Measurements from ENCODE around the gene TCEAL1.
"Not testable (repeated sequence)": the region's sequence is repeated elsewhere in the genome, so short reads cannot be mapped to it uniquely, and the experiment has no call there.

Gene TCEAL1

DNA sequence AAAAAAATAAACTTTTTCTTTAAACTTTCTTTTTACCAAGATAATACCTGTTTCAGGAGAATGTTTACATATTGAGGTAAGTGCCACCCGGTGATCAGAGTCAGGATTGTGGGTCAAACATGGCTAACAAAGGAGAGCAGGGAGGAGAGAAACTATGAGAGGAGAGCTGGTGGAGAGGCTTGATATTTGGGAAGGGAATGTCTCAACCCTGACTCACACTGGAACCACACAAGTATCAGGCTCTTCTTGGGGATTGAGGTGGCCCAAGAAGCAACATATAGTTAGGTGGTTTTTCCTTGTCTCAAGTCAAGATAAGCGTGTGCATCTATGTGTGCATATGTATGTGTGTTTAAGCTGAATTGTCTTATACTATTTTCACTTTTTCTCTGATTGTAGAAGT lies 6.7 kb downstream of the TCEAL1 start:
- ATAC-seq = no peak

DNA sequence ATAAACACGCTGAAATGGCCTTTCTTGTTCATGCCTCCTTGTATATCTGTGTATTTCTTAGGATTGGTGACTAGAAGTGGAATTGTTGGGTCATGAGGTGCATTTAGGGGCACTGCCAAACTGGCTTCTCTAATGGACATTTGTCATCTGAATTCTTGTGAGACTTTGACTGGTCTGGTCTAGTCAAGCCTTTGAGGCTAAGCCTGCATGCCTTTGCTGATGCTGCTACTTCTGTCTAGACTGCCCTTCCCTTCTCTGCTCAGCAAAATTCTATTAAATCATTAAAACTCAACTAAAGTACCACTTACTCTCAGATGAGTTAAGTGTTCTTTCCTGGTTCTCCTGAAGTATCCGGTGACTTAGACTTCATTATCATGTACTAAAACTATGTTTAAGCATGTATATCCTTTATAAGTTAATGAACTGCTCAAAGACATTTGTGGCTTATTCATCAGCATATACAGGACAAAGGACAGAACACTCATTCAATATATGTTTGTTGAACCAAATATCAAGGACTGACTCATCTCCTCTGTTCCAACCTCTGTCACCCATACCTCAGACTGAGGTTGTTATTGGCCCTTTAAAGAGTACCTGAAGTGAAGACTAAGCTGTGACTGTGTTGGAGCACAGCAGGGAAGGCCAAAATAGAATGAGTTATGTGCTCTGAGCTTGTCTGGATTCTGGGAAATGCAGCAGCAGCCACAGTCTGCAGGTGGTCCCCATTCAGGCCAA lies 9.0 kb downstream of the TCEAL1 start:
- ATAC-seq = peak in 1 of 2 donors; percentile 62

DNA sequence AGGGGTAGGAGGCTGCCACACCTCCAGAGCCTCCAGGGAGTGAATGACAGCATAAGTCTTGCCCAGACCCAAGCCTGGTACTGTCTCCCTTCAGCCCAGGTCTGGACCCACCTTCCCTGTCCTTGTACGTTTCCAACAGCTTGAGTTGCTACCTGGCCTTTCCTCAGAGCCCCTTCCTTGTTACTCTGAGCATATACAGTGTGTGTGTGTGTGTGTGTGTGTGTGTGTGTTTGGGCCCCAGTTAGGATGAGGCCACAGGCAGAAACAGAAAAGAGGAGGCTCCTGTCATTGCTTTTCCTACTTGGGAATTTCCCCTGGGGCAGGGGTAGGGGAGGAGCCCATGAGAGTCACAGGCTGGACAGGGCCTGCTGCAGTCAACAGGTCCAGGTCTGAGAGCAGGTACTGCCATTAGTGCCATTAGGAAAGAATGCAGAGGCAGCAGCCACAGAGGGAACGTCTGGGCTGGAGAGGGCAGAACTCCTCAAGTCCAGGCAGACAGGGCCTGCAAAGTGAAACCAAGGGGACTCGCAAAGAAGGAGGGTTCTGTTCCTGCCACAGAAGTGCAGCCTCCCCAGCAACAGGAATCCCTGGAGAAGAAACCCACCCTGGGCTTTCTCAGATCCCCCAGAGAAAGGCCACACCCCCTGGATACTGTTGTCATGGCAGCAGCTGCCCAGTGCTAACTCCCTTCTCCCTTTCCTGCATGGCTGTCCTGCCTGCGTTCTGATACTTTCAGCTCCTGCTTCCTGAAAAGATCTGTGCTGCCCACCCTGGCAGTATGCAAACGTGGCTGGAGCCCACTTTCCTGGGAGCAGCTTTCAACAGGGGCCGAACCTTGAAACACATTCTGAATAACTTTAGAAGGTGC lies 9.9 kb downstream of the TCEAL1 start:
- not testable (repeated sequence) for ATAC-seq

DNA sequence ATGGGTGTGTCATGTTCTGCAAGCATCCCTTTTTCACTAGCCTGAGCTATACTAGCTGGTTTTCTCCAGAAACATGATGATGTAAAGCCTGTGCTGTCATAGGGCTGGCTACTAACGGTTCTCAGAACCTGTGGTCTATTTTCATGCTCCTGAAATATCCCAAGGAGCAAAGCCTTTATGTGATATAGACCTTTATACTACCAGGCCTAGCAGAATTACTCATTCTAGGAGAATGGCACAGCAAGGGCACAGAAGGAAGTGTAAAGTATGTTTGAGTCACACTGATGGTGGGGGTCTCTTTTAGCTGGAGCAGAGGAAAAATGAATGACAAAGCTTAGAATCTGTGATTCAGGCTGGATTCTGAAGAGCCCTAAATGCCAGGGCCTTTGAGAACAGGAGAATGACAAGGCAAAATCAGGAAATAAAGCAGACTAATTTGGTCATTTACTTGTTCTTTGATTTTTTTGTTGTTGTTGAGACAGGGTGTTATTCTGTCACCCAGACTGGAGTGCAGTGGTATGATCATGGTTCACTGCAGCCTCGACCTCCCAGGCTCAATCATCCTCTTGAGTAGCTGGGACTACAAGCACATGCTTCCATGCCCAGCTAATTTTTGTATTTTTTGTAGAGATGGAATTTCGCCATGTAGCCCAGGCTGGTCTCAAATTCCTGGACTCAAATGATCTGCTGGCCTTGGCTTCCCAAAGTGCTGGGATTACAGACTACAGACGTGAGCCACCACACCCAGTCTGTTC lies 11.8 kb downstream of the TCEAL1 start:
- ATAC-seq = no peak

DNA sequence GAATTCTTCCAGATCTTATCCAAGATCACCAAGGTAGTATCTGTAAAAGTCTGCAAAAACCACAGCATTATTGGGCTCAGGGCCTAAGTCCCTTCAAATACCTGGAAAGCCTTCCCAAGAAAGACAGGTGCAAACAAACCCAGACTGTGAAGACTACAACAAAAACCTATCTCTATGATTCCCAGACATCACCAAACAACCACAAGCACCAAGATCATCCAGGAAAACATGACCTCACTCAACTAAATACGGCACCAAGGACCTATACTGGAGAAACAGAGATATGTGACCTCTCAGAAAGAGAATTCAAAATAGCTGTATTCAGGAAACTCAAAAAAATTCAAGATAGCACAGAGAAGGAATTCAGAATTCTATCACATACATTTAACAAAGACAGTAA lies 15.3 kb downstream of the TCEAL1 start:
- ATAC-seq = no peak

DNA sequence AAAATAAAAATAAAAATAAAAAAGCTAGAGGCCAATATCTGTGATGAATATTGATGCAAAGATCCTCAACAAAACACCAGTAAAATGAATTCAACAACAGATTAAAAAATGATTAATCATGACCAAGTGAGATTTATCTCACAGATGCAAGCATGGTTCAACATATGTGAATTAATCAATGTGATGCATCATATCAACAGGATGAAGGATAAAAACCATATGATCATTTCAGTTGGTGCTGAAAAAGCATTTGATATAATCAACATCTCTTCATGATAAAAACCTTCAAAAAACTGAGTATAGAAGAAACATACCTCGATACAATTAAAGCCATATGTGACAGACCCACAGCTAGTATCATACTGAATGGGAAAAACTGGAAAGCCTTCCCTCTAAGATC lies 18.9 kb downstream of the TCEAL1 start:
- no peak for ATAC-seq

DNA sequence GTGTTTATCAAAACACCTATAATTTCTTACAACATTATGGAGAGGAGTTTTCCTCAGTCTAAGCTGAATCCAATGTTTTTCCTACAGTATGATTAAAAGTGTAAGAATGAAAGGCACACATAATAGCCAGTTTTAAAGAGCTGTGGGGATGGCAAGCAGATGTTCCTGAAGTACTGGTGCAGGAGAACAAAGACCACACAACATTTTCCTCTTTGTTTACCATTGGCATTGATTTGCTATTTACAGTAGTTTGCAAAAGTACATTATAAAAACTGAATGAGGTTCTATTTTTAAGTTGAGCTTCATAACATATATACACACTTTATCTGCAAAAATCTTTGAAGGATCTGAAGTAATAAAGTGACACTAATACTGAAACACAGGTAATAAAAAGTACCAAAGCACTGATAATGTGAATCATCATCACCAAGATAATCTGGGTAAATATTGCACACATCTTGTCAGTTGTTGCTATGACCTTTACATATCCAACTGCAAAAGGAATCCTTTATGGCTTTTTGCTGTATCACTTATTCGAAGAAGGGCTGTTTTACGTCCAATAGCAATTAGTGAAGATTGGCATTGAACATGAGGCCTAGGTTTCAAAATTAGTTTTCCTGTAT lies 22.5 kb downstream of the TCEAL1 start:
- ATAC-seq = no peak

DNA sequence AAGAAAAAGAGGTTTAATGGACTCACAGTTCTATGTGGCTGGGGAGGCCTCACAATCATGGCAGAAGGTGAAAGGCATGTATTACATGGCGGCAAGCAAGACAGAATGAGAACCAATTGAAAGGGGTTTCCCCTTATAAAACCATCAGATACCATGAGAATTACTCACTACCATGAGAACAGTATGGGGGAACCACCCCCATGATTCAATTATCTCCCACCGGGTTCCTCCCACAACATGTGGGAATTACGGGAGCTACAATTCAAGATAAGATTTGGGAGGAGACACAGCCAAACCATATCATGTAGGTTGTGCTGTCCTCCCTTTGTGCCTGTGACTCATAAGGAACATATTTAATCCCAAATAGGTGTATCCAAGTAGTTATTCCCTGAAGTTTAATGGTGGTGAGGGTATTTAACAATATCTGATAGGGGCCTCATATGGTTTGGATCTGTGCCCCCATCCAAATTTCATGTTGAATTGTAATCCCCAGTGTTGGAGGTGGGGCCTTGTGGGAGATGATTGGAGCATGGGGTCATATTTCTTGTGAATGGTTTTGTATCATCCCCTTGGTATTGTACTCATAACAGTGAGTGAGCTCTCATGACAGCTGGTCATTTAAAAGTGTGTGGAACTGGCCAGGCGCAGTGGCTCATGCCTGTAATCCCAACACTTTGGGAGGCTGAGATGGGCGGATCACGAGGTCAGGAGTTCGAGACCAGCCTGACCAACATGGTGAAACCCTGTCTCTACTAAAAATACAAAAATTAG lies 26.6 kb downstream of the TCEAL1 start:
- not testable (repeated sequence) for ATAC-seq

DNA sequence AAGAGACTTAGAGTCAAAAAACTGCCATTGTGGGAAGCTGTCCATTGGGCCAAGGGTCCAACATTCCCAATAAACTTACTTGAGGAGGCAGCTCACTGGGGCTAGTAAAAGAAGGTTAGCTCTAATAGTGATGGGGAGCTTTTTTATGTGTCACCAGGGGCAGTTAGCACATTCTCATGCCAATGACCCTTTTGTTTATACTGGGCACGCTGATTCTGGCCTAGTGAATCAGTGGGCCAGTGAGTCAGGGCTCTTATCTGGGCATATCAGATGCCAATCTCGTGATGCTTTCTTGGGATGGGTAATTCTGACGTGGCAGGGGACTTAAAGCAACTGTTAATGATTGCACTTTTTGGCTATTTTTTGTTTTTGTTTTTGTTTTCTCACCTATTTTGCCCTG lies 27.8 kb downstream of the TCEAL1 start:
- no peak for ATAC-seq

DNA sequence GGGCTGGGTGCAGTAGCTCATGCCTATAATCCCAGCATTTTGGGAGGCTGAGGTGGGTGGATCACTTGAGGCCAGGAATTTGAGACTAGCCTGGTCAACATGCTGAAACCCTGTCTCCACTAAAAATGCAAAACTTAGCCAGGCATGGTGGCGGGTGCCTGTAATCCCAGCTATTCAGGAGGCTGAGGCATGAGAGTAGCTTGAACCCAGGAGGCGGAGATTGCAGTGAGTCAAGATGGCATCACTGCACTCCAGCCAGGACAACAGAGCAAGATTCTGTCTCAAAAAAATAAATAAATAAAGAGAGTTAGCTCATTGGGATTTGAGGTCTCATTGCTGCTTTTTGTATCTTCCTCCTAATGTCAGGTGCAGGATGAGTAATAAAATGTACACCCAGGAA lies 28.3 kb downstream of the TCEAL1 start:
- not testable (repeated sequence) for ATAC-seq

DNA sequence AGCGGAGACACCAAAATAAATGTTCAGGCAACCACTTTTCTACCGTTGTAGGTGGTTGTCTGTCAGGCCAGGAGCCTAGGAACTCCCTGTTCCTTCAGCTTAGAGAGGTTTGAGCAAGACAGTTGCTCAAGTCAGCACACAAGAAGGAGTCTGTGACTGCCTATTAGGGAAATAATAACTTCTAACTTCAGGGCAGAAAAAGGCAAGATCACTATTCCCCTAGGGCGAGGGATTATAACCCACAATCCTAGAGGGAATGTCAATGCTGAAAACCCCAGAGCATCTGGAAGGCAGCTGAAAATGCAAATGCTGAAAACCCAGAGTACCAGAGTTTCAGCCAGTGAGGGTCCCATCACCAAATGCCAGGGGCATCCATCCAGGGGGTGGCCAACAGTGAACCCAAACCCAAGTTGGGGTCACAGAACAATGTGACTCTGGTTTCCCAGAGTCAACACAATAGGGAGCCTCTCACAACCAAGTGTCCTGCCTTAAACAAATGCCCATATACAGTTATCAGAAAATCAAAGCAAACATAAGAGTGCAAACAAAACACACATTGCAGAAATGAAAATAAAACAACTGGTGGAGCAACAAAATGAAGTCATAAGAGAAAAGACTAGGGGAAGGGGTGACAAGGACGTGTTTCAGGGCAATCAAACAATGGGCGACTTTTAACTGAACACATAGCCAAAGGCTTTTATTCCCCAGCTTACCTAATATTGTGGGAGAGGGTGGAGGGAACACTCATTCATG lies 30.1 kb downstream of the TCEAL1 start:
- ATAC-seq = no peak

DNA sequence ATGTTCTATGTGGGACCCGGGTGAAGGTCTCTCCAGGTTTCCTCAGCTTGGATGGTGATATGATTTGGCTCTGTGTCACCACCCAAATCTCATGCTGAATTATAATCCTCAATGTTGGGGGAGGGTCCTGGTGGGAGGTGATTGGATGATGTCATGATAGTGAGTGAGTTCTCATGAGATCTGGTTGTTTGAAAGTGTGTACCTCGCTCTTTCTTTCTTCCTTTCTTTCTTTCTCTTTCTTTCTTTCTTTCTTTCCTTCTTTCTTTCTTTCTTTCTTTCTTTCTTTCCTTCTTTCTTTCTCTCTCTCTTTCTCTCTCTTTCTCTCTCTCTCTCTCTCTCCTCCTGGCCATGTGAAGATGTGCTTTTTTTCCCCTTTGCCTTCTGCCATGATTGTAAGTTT lies 30.7 kb downstream of the TCEAL1 start:
- ATAC-seq = not testable (repeated sequence)

DNA sequence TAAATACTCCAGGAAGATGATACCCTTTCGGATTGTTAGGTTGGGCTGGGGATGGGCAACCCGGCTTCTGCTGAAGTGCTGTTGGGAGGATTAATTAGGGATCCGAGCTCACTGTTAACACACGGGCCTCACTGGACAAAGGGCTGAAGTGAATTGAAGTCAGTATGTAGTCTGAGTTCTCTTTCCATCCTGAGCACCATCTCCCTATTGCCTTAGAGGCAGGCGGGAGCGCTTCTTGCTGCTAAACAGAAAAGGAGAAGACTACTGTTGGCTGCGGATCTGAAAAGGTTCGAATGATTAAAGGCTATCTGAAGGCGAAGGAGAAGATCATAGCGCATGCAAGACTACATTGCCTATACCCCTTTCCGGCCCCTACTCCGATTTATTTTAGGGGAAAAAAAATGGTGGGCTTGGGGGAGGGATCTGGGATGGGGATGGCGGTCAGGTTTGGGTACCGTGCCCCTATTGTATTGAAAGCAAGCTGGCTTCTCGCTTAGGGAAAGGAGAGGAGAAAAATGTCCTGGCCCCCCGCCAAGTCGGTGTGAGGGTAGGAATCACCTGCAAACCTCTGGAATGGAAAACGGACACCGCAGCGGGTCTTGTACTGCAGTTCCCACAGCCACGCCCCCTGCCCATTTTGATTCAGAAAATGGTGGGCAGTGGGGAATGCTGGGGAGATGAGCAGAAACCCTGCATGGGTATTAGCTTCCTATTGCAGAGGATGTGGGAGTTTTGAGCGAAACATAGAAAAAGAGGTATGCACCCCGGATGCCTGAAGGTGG lies 35.4 kb downstream of the TCEAL1 start:
- ATAC-seq = no peak

DNA sequence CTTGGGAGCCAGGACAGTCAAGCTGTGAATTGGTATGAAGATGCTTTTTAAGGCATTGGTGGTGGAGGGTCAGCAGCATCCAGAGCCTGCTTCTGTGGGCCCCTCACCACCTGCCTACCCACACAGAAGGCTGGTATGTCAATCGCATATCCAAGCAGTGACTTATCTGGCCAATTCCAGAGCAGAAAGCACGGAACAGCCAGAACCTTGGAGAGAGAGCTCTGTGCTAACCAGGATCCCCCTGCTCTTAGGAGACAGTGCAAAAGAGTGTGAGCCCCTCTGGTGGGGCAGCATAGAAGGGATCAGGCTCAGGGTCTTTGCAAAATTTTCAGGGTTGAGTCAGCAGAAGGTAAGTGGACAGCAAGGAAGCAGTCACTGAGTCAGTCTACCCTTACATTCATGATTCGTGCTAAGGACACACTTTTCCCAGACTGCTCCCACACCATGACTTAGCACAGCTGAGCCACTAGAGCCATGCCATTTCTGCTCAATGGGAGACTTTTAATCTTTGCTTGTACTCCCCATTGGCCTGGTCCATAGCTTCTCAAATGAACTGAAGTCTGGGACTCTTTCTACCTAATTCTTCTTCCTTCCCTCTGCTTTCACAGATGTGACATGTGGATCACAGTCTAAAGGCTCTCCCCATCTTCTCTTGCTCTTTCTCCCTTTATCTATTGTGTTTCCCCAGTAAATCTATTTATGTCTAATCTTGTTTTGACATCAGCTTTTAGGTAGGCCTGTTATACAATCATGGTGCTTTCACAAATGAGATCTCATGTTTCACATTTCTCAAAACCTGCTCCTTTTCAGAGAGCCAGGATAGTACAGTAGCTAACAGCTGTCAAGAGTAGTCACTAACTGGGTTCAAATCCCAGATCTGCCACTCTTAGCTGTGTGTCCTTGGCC lies 37.7 kb downstream of the TCEAL1 start:
- ATAC-seq = no peak

DNA sequence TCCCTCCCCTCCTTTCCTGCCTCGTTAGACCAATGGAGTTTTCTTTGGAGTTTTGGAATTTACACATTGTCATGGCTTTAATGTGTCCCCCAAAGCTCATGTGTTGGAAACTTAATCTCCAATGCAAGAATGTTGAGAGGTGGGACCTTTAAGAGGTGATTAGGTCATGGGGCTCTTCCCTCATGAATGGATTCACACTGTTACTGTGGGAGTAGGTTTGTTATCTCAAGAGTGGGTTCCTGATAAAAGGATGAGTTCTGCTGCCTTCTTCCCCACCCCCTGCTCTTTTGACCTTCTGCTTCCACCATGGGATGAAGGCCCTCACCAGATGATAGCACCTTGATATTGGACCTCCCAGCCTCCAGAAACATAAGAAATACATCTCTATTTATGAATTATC lies 41.0 kb downstream of the TCEAL1 start:
- no peak for ATAC-seq

DNA sequence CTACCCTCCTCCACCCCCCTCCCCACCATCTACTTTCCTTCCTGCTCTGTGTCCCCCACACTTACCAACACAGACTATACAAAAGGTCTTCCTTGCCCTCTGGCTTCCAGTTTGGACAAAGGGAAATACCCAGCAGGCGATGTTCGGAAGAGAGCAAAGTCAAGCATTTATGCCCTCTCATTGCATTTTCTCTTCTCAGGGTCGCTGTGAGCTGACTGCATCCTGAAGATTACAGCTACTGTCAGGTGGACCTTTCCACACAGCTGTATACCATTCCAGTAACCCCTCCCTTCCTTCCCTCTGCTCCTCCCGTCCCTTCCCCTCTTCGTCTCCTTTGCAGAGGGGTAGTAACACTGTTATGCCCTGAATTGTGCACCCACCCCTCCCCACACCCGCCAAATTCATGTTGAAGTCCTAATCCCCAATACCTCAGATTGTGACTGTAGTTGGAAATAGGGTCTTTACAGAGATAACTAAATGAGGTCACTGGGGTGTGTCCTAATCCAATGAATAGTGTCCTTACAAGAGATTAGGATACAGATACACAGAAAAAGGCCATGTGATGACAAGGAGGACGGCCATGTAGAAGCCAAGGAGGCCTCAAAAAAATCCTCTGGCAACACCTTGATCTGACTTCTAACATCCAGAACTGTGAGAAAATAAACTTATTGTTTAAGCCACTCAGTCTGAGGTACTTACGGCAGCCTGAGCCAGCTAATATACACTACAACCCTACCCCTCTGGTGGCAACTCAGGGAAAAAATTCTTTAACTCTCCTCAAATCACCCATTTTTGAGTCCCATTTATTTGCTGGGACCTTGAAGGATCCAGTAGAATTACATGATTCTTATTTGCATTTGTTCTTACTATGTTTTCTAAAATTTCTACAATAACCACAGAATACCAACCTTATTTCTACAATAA lies 46.0 kb downstream of the TCEAL1 start:
- no peak for ATAC-seq

DNA sequence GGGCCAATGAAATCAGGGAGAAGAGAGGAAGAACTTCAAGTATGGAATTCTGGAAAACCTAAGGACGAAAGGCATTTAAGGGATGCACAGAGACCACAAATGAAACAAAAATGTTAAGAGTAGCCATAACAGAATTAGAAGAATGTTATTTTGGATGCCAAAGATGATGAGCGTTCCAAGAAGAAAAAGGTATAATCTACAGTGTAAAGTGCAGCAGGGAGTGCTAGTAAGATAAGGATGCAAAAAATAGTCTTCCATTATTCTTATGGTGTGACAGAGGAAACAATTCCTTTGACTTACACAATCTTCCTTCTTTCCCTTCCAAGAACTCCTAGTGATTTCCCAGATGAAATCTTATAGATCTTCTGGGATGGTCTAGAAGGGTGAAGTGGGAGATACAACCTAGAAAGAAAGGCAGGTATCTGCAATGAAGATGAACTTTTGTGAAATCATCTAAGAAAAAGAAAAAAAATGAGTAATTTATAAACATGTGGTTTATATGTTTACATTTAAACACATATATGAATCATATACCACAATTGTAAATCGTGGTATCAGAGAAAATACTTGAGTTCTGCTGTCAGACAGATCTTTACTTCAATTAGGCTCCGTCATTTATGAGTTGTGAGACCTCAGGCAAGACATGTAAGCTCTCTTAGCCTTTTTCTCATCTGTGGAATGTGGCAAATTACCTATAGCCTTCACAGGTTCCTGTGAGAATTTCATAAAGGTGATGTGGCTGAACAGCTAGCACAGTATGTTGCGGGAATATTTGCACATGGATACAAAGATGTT lies 49.6 kb downstream of the TCEAL1 start:
- ATAC-seq = peak in 1 of 2 donors; percentile 43
